ENCODE data around the gene KRT9.
"Not testable (repeated sequence)": the region's sequence is repeated elsewhere in the genome, so short reads cannot be mapped to it uniquely, and the experiment has no call there.

The KRT9 gene

GRCh38 chr17:41617136-41617535 lies 45.3 kb upstream of the KRT9 start:
- DNase-seq (ENCODE audit: low read depth): no peak
- H3K4me3 ChIP-seq (ENCODE audit: low read depth, low read length): no peak overlapping the region
- no peak for TF ChIP-seq CTCF (IDR thresholded peaks at IDR 0.05; ENCODE audit: low read depth, low read length, missing control alignments)

GRCh38 chr17:41616486-41616885 lies 44.6 kb upstream of the KRT9 start:
- not testable (repeated sequence) for DNase-seq (ENCODE audit: low read depth)

DNA sequence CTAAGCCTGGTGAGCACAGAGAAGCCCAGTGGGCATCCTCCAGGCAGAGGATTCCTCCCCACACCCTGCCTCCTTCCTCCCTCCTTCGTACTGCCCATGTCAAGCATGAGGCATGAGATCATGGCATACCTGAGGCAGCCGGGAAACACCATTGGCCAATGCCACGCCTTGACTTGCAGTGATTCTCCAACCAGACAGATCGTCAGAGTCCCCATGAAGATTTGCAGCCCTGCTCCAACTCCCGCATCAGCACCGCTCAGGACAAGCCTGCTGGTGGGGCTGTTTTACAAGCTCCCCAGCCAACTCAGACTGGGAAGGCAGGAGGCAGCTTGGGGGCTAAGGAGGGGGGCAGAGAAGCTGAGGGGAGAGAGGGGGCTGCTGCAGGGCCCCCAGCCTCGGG lies 43.6 kb upstream of the KRT9 start:
- H3K4me3 ChIP-seq (ENCODE audit: low read depth, low read length): no peak overlapping the region
- TF ChIP-seq CTCF (IDR thresholded peaks at IDR 0.05; ENCODE audit: low read depth, low read length, missing control alignments): no peak
- DNase-seq (ENCODE audit: low read depth): no peak

More at GRCh38 chr17:41616486-41616885, 44.6 kb upstream of the KRT9 start:
- not testable (repeated sequence) for H3K4me3 ChIP-seq (ENCODE audit: low read depth, low read length)

DNA sequence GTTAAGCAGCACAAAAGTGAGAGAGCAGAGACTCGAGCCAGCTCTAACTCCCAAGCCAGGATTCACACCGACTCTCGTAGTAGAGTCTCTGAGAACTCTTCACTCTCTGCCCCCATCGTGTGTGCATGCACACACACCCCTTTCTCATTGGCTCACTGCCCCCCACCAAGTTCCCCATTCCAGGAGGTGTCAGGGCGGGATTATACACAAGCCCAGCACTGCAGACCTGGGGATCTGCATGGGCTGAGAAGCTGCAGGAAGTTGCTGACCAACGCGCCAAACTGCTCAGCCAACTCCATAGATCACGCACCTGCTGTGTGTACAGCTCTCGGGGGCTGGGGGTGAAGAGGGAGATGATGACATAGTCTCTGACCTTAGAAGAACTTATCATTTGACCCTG lies 42.9 kb upstream of the KRT9 start:
- not testable (repeated sequence) for H3K4me3 ChIP-seq (ENCODE audit: low read depth, low read length); DNase-seq (ENCODE audit: low read depth)

DNA sequence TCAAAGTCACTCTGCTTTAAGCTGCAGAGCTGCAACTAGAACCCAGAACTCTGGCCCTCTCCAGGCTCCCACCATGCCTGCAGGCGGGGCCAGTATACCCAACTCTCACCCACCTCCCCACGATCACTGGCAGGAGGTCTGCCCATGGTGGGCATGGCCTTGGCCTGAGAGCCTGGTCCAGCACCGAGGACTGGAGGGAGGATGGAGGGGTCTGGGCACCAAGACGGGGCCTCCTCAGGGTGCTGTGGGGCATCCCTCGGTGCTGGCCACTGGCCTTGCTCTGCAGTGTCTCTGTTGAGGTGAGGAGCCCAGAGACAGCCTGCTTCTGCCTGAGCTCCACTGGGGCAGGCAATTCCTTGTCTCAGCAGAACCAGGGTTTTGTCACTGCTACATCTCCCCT lies 42.2 kb upstream of the KRT9 start:
- no peak for TF ChIP-seq CTCF (IDR thresholded peaks at IDR 0.05; ENCODE audit: low read depth, low read length, missing control alignments)
- no peak overlapping the region for H3K4me3 ChIP-seq (ENCODE audit: low read depth, low read length)
- no peak for DNase-seq (ENCODE audit: low read depth)

DNA sequence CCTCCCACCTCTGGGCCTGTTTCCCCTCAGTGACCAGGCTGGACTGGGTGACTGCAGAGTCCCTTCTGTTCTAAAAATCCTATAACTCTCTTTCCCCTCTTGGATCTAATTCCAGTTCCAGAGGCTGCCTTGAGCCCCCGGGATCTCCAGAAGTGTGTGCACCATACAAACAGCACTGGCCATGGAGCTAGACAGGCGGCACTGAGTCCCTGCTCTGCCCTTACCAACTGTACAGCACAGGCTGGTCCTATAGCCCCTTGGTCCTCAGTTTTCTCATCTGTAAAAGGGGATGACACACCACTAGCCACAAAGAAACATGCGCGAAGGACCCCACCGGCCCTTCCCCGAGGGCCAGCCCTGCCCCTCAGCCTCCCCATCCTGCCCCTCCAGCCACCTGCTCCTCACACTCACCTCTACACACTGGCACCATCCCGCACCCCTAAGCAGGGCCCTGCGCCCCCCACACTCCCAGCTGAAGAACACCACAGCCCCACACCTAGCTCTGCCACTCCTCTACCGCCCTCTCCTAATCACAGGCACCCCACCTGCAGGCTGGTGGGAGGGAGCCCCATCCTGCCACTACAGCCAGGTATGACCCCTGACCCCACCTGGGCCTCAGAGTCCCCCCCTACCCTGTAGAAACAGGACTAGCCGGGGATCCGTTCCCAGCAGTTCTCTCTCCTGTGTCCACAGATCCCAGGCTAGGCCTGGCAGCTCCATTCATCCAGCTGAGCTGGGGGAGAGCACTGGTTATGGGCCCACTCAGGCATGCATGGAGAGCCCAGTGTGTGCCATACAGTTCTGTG lies 41.6 kb upstream of the KRT9 start:
- DNase-seq (ENCODE audit: low read depth): no peak
- TF ChIP-seq CTCF (IDR thresholded peaks at IDR 0.05; ENCODE audit: low read depth, low read length, missing control alignments): no peak
- H3K4me3 ChIP-seq (ENCODE audit: low read depth, low read length): no peak overlapping the region

DNA sequence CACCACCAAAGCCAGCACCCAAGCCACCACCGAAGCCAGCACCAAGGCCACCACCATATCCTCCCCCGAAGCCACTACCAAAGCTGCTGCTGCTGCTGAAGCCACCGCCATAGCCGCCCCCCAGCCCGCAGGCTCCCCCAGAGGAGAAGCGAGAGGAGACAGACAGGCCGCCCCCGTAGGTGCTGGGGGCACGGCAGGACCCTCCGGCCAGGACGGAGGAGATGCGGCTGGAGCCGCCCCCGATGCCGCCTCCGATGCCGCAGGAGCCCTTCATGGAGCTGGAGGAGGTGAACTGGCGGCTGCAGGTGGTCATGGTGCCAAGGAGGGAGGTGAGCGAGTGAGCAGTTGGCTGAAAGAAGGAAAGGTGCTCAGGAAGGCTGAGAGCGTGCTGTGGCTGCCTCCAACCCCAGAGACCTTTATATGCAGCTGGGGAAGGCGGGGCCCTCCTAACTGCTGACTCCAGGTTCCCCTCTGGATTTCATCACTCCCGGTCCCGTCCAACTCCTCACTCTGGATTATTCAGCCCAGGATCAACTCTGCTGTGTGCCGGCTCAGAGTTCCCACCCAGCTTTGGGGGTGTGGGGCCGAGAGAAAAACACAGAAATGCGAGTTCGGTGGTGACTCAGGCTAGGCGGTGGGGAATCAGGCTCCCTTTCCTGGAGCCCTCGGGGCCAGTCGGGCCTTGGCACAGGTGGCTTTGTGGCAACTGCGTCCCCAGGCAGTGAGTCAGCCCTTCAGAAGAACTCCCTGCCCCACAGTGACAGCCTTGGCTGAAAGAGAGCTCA lies 40.7 kb upstream of the KRT9 start, which contains the start of gene KRT16:
Gene KRT16 (minus strand): TSS at position 392 of the 785 bp plus-strand sequence. CDS start 79 bp downstream, at position 313.
- DNase-seq (ENCODE audit: low read depth): not testable (repeated sequence)

GRCh38 chr17:41610965-41611640 lies 39.2 kb upstream of the KRT9 start:
- TF ChIP-seq CTCF (IDR thresholded peaks at IDR 0.05; ENCODE audit: low read depth, low read length, missing control alignments): no peak
- no peak overlapping the region for H3K4me3 ChIP-seq (ENCODE audit: low read depth, low read length)
- no peak for DNase-seq (ENCODE audit: low read depth)

More for the DNA sequence above, 40.7 kb upstream of the KRT9 start, which contains the start of gene KRT16:
- not testable (repeated sequence) for H3K4me3 ChIP-seq (ENCODE audit: low read depth, low read length)

Data from GM12864 (cell line).